Measurements from ENCODE around the gene CHAF1A. TPM values are rescaled to one million over a fixed set of nuclear protein-coding genes. Genes with fewer than 3 reads are reported as not detected.

Gene CHAF1A
- polyA plus RNA-seq, 5 donors, result 16.8 to 29.1 (median 24.7) TPM

DNA sequence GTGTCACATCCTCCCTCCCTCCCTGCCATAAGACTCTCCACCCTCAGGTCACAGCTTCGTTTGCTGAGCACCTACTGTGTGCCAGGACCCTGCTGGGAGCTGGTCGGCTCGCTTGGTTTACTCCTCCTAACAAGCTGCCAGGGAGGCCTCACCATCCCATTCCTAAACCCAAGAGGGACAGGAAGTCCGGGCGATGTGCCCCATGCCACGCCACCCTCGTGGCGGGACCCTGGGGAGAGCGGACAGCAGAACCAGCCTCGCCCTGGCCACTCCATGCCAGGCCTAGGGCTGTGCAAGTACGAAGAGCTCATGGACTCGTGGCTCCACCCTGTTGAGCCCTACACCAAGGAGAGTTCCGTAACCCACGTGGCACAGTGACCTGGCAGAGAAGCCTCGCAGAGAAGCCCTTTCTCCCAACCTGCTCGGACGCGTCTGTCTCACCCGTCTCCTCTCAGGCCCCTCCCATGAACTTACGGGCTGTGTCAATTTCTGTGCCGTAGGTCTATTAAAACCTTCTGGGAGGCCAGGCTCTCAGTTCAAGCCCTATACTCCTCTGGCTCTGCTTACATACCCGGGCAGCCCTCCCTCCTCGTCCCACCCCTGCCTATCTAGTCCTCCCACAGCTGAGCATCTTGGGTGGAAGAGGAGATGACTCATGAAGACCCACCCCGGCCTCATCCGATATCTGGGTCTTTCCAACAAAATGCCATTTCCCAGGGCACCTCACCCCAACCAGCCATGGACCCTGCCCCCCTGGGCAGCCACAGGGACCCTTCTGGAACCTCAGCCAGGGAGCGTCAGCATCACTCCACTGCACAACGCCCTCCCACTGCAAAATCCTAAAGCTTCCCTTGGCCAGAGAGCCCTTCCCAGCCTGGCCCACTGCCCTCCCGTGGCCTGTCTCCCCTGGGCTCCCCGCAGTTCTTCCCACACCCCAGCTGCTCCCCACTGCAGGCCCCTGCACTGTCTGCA, 52.6 kb downstream of the CHAF1A start:
- DNase-seq, result no peak

- DNase-seq, result no peak
Observed at GRCh38 chr19:4455719-4456475, 53.5 kb downstream of the CHAF1A start.

GRCh38 chr19:4456476-4456842, 54.0 kb downstream of the CHAF1A start:
- DNase-seq, result peak in 1 of 2 donors; percentile 49

DNA sequence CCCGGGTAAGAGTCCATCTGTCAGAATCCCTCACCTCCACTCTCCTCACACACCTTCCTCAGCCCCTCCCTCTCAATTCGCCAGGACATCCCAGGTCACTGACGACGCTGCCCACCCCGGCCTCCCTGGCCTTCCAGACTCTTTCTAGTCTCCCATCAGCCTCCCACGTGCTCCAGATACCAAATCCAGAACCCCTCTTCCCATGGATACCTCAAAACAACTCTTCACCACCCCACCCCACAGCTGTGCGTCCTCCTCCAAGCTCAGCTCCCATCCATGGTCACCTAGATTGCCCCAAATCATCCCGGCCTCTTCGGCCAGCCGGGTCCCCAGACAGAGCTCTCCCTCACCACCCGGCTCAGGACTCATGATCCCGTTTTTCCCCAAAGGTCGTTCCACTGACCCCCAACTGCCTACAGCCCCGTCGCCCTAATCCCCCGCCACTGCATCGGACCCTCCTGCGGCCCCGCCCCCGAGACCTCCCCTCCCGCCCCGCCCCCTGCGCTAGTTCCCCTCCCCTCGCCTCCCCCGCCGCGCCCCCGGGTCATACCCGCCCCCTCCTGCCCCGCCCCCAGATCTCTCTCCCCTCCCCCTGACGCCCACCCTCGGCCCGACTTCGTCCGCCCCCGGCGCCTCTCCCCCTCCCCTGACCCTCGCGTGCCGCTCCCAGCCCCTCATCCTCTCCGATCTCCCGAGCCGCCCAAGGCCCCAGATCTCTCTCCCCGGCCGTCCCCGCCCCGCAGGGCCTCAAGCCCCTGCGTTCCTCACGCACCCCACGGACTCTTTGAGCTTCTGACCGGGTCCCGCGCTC, 54.6 kb downstream of the CHAF1A start:
- peak; percentile 70 to 76 for DNase-seq

GRCh38 chr19:4457654-4458395, 55.4 kb downstream of the CHAF1A start, which contains the start of gene UBXN6:
Gene UBXN6 (minus strand): TSS chr19:4457794. CDS start chr19:4457697, 97 bp downstream.
- peak; percentile 95 to 96 for DNase-seq

DNA sequence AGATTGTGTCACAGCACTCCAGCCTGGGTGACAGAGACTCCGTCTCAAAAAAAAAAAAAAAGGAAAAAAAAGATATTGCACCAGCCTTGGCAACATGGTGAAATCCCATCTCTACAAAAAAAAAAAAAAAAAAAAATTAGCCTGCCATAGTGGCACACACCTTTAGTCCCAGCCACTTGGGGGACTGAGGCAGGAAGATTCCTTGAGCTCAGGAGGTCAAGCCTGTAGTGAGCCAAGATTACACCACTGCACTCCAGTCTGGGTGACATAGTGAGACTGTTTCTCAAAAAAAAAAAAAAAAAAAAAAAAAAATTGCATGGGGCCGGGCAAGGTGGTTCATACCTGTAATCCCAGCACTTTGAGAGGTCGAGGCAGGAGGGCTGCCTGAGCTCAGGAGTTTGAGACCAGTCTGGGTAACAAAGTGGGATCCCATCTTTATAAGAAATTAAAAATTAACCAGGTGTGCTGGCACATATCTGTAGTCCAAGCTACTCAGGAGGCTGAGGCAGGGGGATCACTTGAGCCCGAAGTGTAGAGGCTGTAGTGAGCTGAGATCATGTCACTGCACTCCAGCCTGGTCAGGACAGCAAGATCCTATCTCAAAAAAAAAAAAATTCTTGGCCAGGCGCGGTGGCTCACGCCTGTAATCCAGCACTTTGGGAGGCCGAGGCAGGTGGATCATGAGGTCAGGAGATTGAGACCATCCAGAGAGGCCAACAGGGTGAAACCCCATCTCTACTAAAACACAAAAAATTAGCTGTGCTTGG, 62.6 kb downstream of the CHAF1A start:
- no peak for DNase-seq

GRCh38 chr19:4467835-4468234, 65.4 kb downstream of the CHAF1A start:
- DNase-seq, result no peak

- DNase-seq, result peak; percentile 99 to 100
Observed at GRCh38 chr19:4471403-4472173, 69.1 kb downstream of the CHAF1A start.

DNA sequence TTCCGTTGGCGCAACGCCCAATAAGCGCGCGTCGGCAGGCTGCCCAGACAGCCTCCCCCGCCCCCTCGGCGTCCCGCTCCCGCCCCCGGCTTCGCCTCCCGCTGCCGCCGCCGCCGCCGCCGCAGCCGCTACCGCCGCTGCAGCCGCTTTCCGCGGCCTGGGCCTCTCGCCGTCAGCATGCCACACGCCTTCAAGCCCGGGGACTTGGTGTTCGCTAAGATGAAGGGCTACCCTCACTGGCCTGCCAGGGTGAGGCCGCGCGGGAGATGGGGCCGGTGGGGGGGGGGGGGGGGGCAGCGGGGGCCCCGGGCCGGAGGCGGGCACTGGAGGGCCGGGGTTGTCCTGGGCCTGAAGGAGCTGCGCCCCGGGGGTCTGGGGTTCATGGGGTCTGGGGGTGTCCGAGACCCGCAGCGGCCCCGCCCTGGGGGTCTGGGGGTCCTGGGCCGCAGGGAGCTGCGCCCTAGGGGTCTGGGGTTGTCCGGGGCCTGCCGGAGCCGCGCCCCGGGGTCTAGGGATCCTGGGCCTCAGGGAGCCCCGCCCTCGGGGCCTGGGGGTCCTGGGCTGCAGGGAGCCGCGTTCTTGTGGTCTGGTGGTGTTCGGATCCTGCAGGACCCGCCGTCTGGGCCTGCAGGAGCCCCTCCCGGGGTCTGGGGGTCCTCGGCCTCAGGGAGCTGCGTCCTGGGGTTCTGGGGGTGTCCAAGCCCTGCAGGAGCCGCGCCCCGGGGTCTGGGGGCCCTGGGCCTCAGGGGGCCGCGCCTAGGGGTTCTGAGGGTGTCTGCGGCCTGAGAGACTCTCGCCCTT, 69.9 kb downstream of the CHAF1A start, which contains the start of gene HDGFL2:
Gene HDGFL2 (plus strand): TSS at position 124 of the 801 bp plus-strand sequence. CDS start 54 bp downstream, at position 178.
- DNase-seq, result no peak

GRCh38 chr19:4473011-4473762, 70.7 kb downstream of the CHAF1A start:
- DNase-seq, result no peak

GRCh38 chr19:4473763-4474513, 71.5 kb downstream of the CHAF1A start:
- DNase-seq, result no peak

- DNase-seq, result no peak
Observed at GRCh38 chr19:4474514-4475022, 72.1 kb downstream of the CHAF1A start.

- no peak for DNase-seq
Observed at GRCh38 chr19:4477034-4477801, 74.8 kb downstream of the CHAF1A start.

DNA sequence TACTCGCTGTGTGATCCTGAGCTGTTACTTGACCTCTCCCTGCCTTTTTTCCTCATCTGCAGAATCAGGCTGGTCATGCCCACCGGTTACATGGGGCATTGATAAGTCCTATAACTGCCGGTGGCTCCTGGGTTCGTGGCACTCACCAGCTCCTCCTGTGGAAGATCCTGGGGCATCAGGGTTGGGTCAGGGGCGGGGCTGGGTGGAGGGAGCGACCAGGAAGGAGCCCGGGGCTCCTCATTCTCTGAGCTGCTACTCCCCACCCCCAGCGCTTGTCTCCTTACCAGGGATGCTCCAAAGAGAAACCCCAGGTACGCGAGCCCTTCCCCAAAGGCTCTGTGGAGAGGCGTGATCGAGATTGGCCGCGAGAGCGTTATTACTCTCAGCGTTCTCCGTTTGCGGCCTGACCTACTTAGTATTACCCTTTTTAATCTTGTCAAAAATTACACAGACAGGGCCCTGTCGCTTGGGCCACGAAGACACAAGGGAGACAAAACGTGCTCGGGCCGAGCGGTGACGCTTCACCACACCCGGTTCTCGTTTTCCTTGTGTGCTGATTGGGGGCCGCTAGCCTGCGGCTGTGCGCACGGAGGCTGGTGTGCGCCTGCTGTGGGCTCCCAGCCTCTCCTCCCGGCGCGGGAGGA, 80.4 kb downstream of the CHAF1A start:
- DNase-seq, result no peak

- no peak for DNase-seq
Observed at GRCh38 chr19:4483385-4483784, 80.9 kb downstream of the CHAF1A start.
